Activated CD8-positive, alpha-beta memory T cell treated with anti-CD3 and anti-CD28 coated beads for 1 hour (primary cell): ENCODE results near the gene RNU6-8.

Experiments
- DNase-seq, 2 donors: peaks; one replicate each; pipeline ENCODE4 v3.0.0-alpha.2; 2020; ENCODE audit warnings: low read depth in 1 of 2; ENCODE audit errors: extremely low read depth in 1 of 2

RNU6-8 gene

GRCh38 chr14:32205984-32206383 is 2.9 kb upstream of the RNU6-8 start:
- DNase-seq: no peak

GRCh38 chr14:32205554-32205953 is 2.5 kb upstream of the RNU6-8 start:
- DNase-seq: no peak

GRCh38 chr14:32203928-32204357 is 874 bp upstream of the RNU6-8 start:
- DNase-seq: no peak

- no peak for DNase-seq
Measured at GRCh38 chr14:32202491-32202997, 525 bp downstream of the RNU6-8 start.

GRCh38 chr14:32201816-32202490 is 1.1 kb downstream of the RNU6-8 start, which contains the start of gene RNU6-7:
RNU6-7 (plus strand) TSS chr14:32202045.
- DNase-seq: no peak

GRCh38 chr14:32201193-32201815 is 1.8 kb downstream of the RNU6-8 start:
- DNase-seq: peak; percentile 28 to 57

- no peak for DNase-seq
Measured at GRCh38 chr14:32200368-32201192, 2.5 kb downstream of the RNU6-8 start.

- no peak for DNase-seq
Measured at GRCh38 chr14:32197919-32198318, 5.2 kb downstream of the RNU6-8 start.

GRCh38 chr14:32195636-32196035 is 7.4 kb downstream of the RNU6-8 start:
- no peak for DNase-seq

- DNase-seq: no peak
Measured at GRCh38 chr14:32193532-32193931, 9.5 kb downstream of the RNU6-8 start.

- DNase-seq: no peak
Measured at GRCh38 chr14:32192712-32193373, 10.2 kb downstream of the RNU6-8 start.

- DNase-seq: no peak
Measured at GRCh38 chr14:32190673-32191072, 12.4 kb downstream of the RNU6-8 start.

- DNase-seq: no peak
Measured at GRCh38 chr14:32189811-32190210, 13.3 kb downstream of the RNU6-8 start.

GRCh38 chr14:32186248-32186647 is 16.8 kb downstream of the RNU6-8 start:
- no peak for DNase-seq

GRCh38 chr14:32185097-32185496 is 18.0 kb downstream of the RNU6-8 start:
- DNase-seq: no peak

GRCh38 chr14:32183151-32184058 is 19.7 kb downstream of the RNU6-8 start:
- DNase-seq: no peak

GRCh38 chr14:32171469-32171868 is 31.6 kb downstream of the RNU6-8 start:
- DNase-seq: no peak

- DNase-seq: no peak
Measured at GRCh38 chr14:32169191-32169590, 33.9 kb downstream of the RNU6-8 start.

- DNase-seq: no peak
Measured at GRCh38 chr14:32167907-32168306, 35.2 kb downstream of the RNU6-8 start.

- DNase-seq: no peak
Measured at GRCh38 chr14:32166924-32167323, 36.1 kb downstream of the RNU6-8 start.
